HEK293 (cell line): ENCODE results near the gene MYRIP.

Source experiments
- CTCF ChIA-PET: fragments of 350-600 bp; formaldehyde crosslinking; extraction: SDS; loops from one replicate; lab custom pipeline; 2021; ENCODE audit warnings: antibody characterized with exemption; lab: Yijun Ruan, JAX
- POLR2A ChIA-PET: fragments of 300-600 bp; formaldehyde crosslinking; extraction: SDS; loops from one replicate; lab custom pipeline; 2020; ENCODE audit warnings: antibody characterized with exemption, inconsistent platforms; lab: Yijun Ruan, JAX
- H3K27ac ChIP-seq: fragments of 200-500 bp; sonication (Bioruptor generic); 2 replicates; pipeline ENCODE4 v1.5.1; 2014; ENCODE audit warnings: low read depth, low read length, control low read depth, inconsistent platforms; ENCODE audit errors: extremely low read depth
- H3K36me3 ChIP-seq, 2 experiments: fragments of 200-500 bp in 1 of 2; sonication (Bioruptor generic) in 1 of 2; 1 replicate in 1 of 2; 2 replicates in 1 of 2; pipeline ENCODE4 v1.5.1; 2014 to 2017; ENCODE audit warnings: inconsistent platforms in 2 of 2, low read length in 2 of 2; ENCODE audit not compliant: control insufficient read depth in 2 of 2, insufficient read depth in 1 of 2
- H3K4me1 ChIP-seq: fragments of 200-500 bp; sonication (Bioruptor generic); 2 replicates; pipeline ENCODE4 v1.5.1; 2014; ENCODE audit warnings: mild to moderate bottlenecking, low read length, inconsistent platforms; ENCODE audit not compliant: control insufficient read depth, insufficient read depth
- H3K4me3 ChIP-seq: 2 replicates; pipeline ENCODE4 v1.5.1; 2011; ENCODE audit warnings: low read depth, mild to moderate bottlenecking, control low read depth, low read length, moderate library complexity
- H3K9me3 ChIP-seq: fragments of 200-500 bp; sonication (Bioruptor generic); 2 replicates; pipeline ENCODE4 v1.5.1; 2014; ENCODE audit warnings: low read depth, low read length, inconsistent platforms; ENCODE audit not compliant: control insufficient read depth, insufficient read depth
- PBX3 ChIP-seq: sonication (generic); formaldehyde crosslinking; IDR thresholded peaks from 2 replicates; pipeline ENCODE4 v1.8.1; 2022; ENCODE audit warnings: mild to moderate bottlenecking, moderate library complexity, missing genetic modification reagents
- PRDM2 ChIP-seq: fragments of 450-650 bp; formaldehyde crosslinking; IDR thresholded peaks from 2 replicates; pipeline ENCODE4 v1.5.1; 2016; ENCODE audit warnings: missing biosample characterization, missing genetic modification characterization, borderline replicate concordance
- SETDB1 ChIP-seq: IDR thresholded peaks from one replicate; pipeline ENCODE4 v1.6.1; 2017; ENCODE audit warnings: mild to moderate bottlenecking, low read length, moderate library complexity, mixed read lengths; ENCODE audit not compliant: insufficient read length
- SP2 ChIP-seq: fragments of 450-650 bp; formaldehyde crosslinking; IDR thresholded peaks from 2 replicates; pipeline ENCODE4 v1.5.1; 2016; ENCODE audit warnings: missing biosample characterization, missing genetic modification characterization
- ZBTB1 ChIP-seq: fragments of 450-650 bp; formaldehyde crosslinking; IDR thresholded peaks from 2 replicates; pipeline ENCODE4 v1.5.1; 2016; ENCODE audit warnings: missing biosample characterization, missing genetic modification characterization
- ZBTB17 ChIP-seq: fragments of 450-650 bp; formaldehyde crosslinking; IDR thresholded peaks from 2 replicates; pipeline ENCODE4 v1.5.1; 2016; ENCODE audit warnings: missing biosample characterization, missing genetic modification characterization
- ZBTB7A ChIP-seq: fragments of 450-650 bp; formaldehyde crosslinking; IDR thresholded peaks from 2 replicates; pipeline ENCODE4 v1.5.1; 2016; ENCODE audit warnings: low read depth, missing biosample characterization, missing genetic modification characterization
- ZFP3 ChIP-seq: fragments of 450-650 bp; formaldehyde crosslinking; IDR thresholded peaks from 2 replicates; pipeline ENCODE4 v1.5.1; 2016; ENCODE audit warnings: low read depth, missing biosample characterization, missing genetic modification characterization
- ZFP69B ChIP-seq: fragments of 450-650 bp; formaldehyde crosslinking; IDR thresholded peaks from 2 replicates; pipeline ENCODE4 v1.5.1; 2016; ENCODE audit warnings: missing biosample characterization, missing genetic modification characterization
- ZIC2 ChIP-seq: fragments of 450-650 bp; formaldehyde crosslinking; IDR thresholded peaks from 2 replicates; pipeline ENCODE4 v1.5.1; 2016; ENCODE audit warnings: missing biosample characterization, missing genetic modification characterization
- ZNF169 ChIP-seq: fragments of 450-650 bp; formaldehyde crosslinking; IDR thresholded peaks from 2 replicates; pipeline ENCODE4 v1.5.1; 2016; ENCODE audit warnings: missing biosample characterization, missing genetic modification characterization
- ZNF18 ChIP-seq: fragments of 450-650 bp; formaldehyde crosslinking; IDR thresholded peaks from 2 replicates; pipeline ENCODE4 v1.5.1; 2016; ENCODE audit warnings: missing biosample characterization, missing genetic modification characterization
- ZNF292 ChIP-seq: fragments of 450-650 bp; formaldehyde crosslinking; IDR thresholded peaks from 2 replicates; pipeline ENCODE4 v1.5.1; 2016; ENCODE audit warnings: low read depth, missing biosample characterization, missing genetic modification characterization, borderline replicate concordance
- ZNF302 ChIP-seq: fragments of 450-650 bp; formaldehyde crosslinking; IDR thresholded peaks from 2 replicates; pipeline ENCODE4 v1.5.1; 2016; ENCODE audit warnings: missing biosample characterization, missing genetic modification characterization, low read depth
- ZNF580 ChIP-seq: fragments of 450-650 bp; formaldehyde crosslinking; IDR thresholded peaks from 2 replicates; pipeline ENCODE4 v1.5.1; 2016; ENCODE audit warnings: missing biosample characterization, missing genetic modification characterization
- ZNF76 ChIP-seq: fragments of 450-650 bp; formaldehyde crosslinking; IDR thresholded peaks from 2 replicates; pipeline ENCODE4; 2016; ENCODE audit warnings: low read depth, missing biosample characterization, missing genetic modification characterization, borderline replicate concordance
- ZNF830 ChIP-seq: fragments of 450-650 bp; IDR thresholded peaks from 2 replicates; pipeline ENCODE4 v1.5.0; 2018; ENCODE audit warnings: missing biosample characterization, missing genetic modification characterization, low read depth, mild to moderate bottlenecking, moderate library complexity
- ZNF837 ChIP-seq: fragments of 450-650 bp; formaldehyde crosslinking; IDR thresholded peaks from 2 replicates; pipeline ENCODE4 v1.5.1; 2016; ENCODE audit warnings: missing biosample characterization, missing genetic modification characterization
- ZXDB ChIP-seq: fragments of 450-650 bp; formaldehyde crosslinking; IDR thresholded peaks from 2 replicates; pipeline ENCODE4 v1.5.1; 2016; ENCODE audit warnings: missing biosample characterization, missing genetic modification characterization

MYRIP gene

GRCh38 chr3:40254491-40254890 is 445.1 kb downstream of the MYRIP start:
- TF ChIP-seq ZIC2 (tag by site-specific recombination) = no peak
- no peak for TF ChIP-seq ZNF169 (tag by site-specific recombination)
- TF ChIP-seq PRDM2 (tag by site-specific recombination) = no peak
- no peak for TF ChIP-seq PBX3 (CRISPR knock-in tag)
- TF ChIP-seq ZFP3 (tag by site-specific recombination) = no peak
- no peak for TF ChIP-seq ZFP69B (tag by site-specific recombination)
- no peak for TF ChIP-seq ZNF837 (tag by site-specific recombination)
- TF ChIP-seq ZNF18 (tag by site-specific recombination) = no peak
- no peak for TF ChIP-seq ZNF76 (tag by site-specific recombination)
- Histone ChIP-seq H3K4me3 (no peak overlapping the region), H3K36me3 (no peaks in the 10 kb centered on the region), H3K9me3 (no peaks in the 10 kb centered on the region), H3K4me1 (no peaks in the 10 kb centered on the region), H3K27ac (no peak overlapping the region)
- ChIA-PET POLR2A (no interaction called here), CTCF (no interaction called here)

- ChIA-PET POLR2A (no interaction called here), CTCF (no interaction called here)
- H3K4me1 ChIP-seq = no peaks in the 10 kb centered on the region
- H3K36me3 ChIP-seq = no peaks in the 10 kb centered on the region
- TF ChIP-seq ZBTB17 = no peak
- no peak for TF ChIP-seq ZXDB (tag by site-specific recombination)
- TF ChIP-seq ZBTB1 = no peak
- TF ChIP-seq SETDB1 = no peak
- TF ChIP-seq ZBTB7A (tag by site-specific recombination) = no peak
- TF ChIP-seq, all 188 proteins: peak for 0
- H3K4me3 ChIP-seq = no peak overlapping the region
- H3K9me3 ChIP-seq = no peaks in the 10 kb centered on the region
- H3K27ac ChIP-seq = no peak overlapping the region
Observed at GRCh38 chr3:40254891-40255290, 445.5 kb downstream of the MYRIP start.

- Histone ChIP-seq H3K27ac (no peak overlapping the region), H3K9me3 (no peaks in the 10 kb centered on the region), H3K4me1 (no peaks in the 10 kb centered on the region), H3K36me3 (no peaks in the 10 kb centered on the region), H3K4me3 (no peak overlapping the region)
- ChIA-PET CTCF (no interaction called here), POLR2A (no interaction called here)
- TF ChIP-seq ZNF302 (tag by site-specific recombination) (no peak), SP2 (tag by site-specific recombination) (no peak), ZNF292 (tag by site-specific recombination) (no peak), ZNF830 (tag by site-specific recombination) (no peak), ZNF580 (tag by site-specific recombination) (no peak)
Observed at GRCh38 chr3:40255532-40255931, 446.1 kb downstream of the MYRIP start.
